Vagina (tissue), 2 donors: ENCODE measurements around the gene NKAIN2.

Experiments used
- POLR2A ChIP-seq, 2 donors: fragments of 450-650 bp; IDR thresholded peaks; one replicate each; pipeline ENCODE4 v1.6.1; 2017; ENCODE audit warnings: antibody characterized with exemption in 2 of 2, mild to moderate bottlenecking in 2 of 2, moderate library complexity in 2 of 2
- POLR2AphosphoS5 ChIP-seq, 2 donors: sonication (generic); formaldehyde crosslinking; IDR thresholded peaks; one replicate each; pipeline ENCODE4 v1.9.0; 2017; ENCODE audit warnings: antibody characterized with exemption in 2 of 2, mild to moderate bottlenecking in 2 of 2, low read depth in 1 of 2; ENCODE audit not compliant: insufficient read depth in 1 of 2
- TF ChIP-seq, protein P1 (sequence below), 3 experiments: fragments of 450-650 bp in 2 of 3; fragments of 200-600 bp in 1 of 3; sonication (generic) in 1 of 3; IDR thresholded peaks; one replicate each; pipeline ENCODE4 v1.5.1; 2017 to 2019; ENCODE audit warnings: antibody characterized with exemption in 3 of 3, mild to moderate bottlenecking in 2 of 3, moderate library complexity in 2 of 3

DNA sequence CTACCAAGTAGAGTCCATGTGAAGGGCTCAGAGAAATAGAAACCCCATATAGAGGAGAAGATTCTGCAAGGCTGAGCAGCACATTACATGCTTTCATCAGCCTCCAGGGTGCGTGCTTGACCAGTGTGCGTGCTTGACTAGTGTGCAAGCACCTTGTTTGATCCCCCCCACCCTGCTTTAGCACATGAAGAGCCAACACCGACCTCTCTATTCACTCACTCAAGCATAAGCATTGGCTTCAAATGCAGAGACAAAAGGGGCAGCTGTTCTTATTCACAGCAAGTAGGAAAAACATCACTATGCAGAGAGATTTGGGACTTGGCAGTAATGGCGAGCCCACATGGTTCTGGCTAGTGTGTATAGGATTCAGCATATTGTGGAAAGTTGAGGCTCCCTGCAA, 879.8 kb downstream of the NKAIN2 start:
- TF ChIP-seq, protein P1, sequence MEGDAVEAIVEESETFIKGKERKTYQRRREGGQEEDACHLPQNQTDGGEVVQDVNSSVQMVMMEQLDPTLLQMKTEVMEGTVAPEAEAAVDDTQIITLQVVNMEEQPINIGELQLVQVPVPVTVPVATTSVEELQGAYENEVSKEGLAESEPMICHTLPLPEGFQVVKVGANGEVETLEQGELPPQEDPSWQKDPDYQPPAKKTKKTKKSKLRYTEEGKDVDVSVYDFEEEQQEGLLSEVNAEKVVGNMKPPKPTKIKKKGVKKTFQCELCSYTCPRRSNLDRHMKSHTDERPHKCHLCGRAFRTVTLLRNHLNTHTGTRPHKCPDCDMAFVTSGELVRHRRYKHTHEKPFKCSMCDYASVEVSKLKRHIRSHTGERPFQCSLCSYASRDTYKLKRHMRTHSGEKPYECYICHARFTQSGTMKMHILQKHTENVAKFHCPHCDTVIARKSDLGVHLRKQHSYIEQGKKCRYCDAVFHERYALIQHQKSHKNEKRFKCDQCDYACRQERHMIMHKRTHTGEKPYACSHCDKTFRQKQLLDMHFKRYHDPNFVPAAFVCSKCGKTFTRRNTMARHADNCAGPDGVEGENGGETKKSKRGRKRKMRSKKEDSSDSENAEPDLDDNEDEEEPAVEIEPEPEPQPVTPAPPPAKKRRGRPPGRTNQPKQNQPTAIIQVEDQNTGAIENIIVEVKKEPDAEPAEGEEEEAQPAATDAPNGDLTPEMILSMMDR (IDR thresholded peaks at IDR 0.05): no peak
- TF ChIP-seq POLR2A (IDR thresholded peaks at IDR 0.05): no peak
- TF ChIP-seq POLR2AphosphoS5 (IDR thresholded peaks at IDR 0.05; ENCODE audit: insufficient read depth in 1 of 2, low read depth in 1 of 2): no peak
